Fibroblast of lung (primary cell): ENCODE data around the gene NEUROG1. TPM values are rescaled to one million over a fixed set of nuclear protein-coding genes. Genes with fewer than 3 reads are reported as not detected.

Experiments
- DNase-seq, 2 donors: peaks; one replicate each; pipeline versions ENCODE4 v3.0.0 to v3.0.0-alpha.2; 2010; ENCODE audit warnings: low read depth in 2 of 2
- H2AFZ ChIP-seq: 2 replicates; pipeline ENCODE4 v1.5.1; 2012; ENCODE audit warnings: low read length, control low read depth, inconsistent platforms
- H3K27ac ChIP-seq: 2 replicates; pipeline ENCODE4 v1.5.1; 2011; ENCODE audit warnings: low read length, control low read depth; ENCODE audit not compliant: insufficient read depth
- H3K27me3 ChIP-seq: 2 replicates; pipeline ENCODE4 v1.5.1; 2011; ENCODE audit warnings: mild to moderate bottlenecking, low read length; ENCODE audit not compliant: control insufficient read depth, insufficient read depth
- H3K36me3 ChIP-seq: 2 replicates; pipeline ENCODE4 v1.5.1; 2011; ENCODE audit warnings: low read length; ENCODE audit not compliant: control insufficient read depth, insufficient read depth
- H3K4me1 ChIP-seq: 2 replicates; pipeline ENCODE4 v1.5.1; 2011; ENCODE audit warnings: low read length; ENCODE audit not compliant: control insufficient read depth, insufficient read depth; ENCODE audit errors: extremely low read depth
- H3K4me2 ChIP-seq: 2 replicates; pipeline ENCODE4 v1.5.1; 2011; ENCODE audit warnings: low read length, control low read depth; ENCODE audit not compliant: insufficient read depth; ENCODE audit errors: extremely low read depth
- H3K4me3 ChIP-seq, 4 experiments: fragments of 200-600 bp in 1 of 4; sonication (generic) in 1 of 4; replicated peaks in 1 of 4; 2 replicates each; pipeline ENCODE4 v1.5.1; 2011 to 2016; ENCODE audit warnings: low read length in 4 of 4, low read depth in 3 of 4, mild to moderate bottlenecking in 3 of 4, control low read depth in 2 of 4, inconsistent platforms in 1 of 4, mixed read lengths in 1 of 4; ENCODE audit not compliant: insufficient read depth in 1 of 4; ENCODE audit errors: control extremely low read depth in 1 of 4
- H3K79me2 ChIP-seq: 2 replicates; pipeline ENCODE4 v1.5.1; 2012; ENCODE audit warnings: mild to moderate bottlenecking, low read length, inconsistent platforms; ENCODE audit not compliant: control insufficient read depth, insufficient read depth
- H3K9ac ChIP-seq: 2 replicates; pipeline ENCODE4 v1.5.1; 2011; ENCODE audit warnings: mild to moderate bottlenecking, low read length, control low read depth; ENCODE audit not compliant: insufficient read depth
- H3K9me3 ChIP-seq: 2 replicates; pipeline ENCODE4 v1.5.1; 2012; ENCODE audit warnings: low read depth, low read length; ENCODE audit not compliant: control insufficient read depth, insufficient read depth
- H4K20me1 ChIP-seq: 2 replicates; pipeline ENCODE4 v1.5.1; 2011; ENCODE audit warnings: low read length; ENCODE audit not compliant: control insufficient read depth, insufficient read depth; ENCODE audit errors: extremely low read depth
- EZH2 ChIP-seq: IDR thresholded peaks from 2 replicates; pipeline ENCODE4 v1.5.1; 2012; ENCODE audit warnings: low read length, control low read depth, mild to moderate bottlenecking; ENCODE audit errors: missing control alignments
- polyA plus RNA-seq, 2 donors: library from polyadenylated mRNA; depleted of rRNA in 1 of 2; stranded (reverse) in 1 of 2; unstranded in 1 of 2; fragments of >200 nt; gene quantifications; 2 replicates each; pipeline ENCODE4 v1.2.1, GENCODE V29; 2011 to 2012; ENCODE audit warnings: missing spikeins in 1 of 2
- total RNA-seq: library from RNA; depleted of rRNA; stranded (reverse); fragments of >200 nt; gene quantifications from 2 replicates; pipeline ENCODE4 v1.2.1, GENCODE V29; 2014
- TF ChIP-seq, protein P1 (sequence below), 2 donors: IDR thresholded peaks in 1 of 2; conservative IDR thresholded peaks in 1 of 2; 1 replicate in 1 of 2; 2 replicates in 1 of 2; pipeline ENCODE4 v1.5.1; 2011 to 2012; ENCODE audit warnings: low read length in 2 of 2, control low read depth in 1 of 2, inconsistent platforms in 1 of 2, low read depth in 1 of 2, mild to moderate bottlenecking in 1 of 2

NEUROG1 gene
- total and polyA plus RNA-seq, 2 donors (not counting 1 experiment from before 2014, with no cell fraction given), result not detected

DNA sequence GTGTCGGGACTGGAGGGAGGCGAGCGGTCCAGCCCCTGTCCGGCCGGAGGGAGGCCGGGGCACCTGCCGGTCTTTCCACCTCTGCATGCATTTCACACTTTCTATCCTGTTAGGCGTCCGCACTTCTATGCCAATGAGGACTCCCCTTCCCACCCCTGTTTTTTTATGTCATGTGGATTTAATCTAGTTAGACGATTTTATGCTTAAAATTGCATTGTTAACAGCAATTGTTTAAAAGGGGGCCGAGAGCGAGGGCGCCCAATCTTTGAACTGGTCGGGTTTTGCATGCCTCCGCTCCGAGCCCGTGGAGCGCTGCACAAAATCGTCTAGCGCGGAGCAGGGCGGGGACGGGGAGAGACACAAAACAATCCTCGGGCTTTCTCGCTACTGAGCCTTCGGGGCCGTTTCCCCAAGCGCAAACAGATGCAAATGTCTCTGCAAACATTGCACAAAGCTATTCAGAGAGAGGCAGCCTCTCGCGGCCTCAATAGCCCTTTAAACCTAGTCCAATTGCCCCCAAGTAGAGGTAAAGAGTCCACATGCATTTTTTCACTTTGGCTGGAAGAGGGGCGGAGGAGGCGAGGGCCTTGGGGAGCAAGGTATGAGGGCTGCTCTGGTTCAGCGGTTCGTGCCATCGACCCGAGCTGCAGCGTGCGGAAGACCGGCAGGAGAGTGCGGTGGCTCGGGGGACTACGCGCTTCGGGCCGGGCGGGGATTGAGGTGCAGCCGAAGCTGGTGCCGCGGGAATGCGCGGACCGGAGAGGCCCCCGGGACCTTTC is 46.1 kb downstream of the NEUROG1 start:
- Histone ChIP-seq H3K9ac (no peak overlapping the region), H3K4me1 (peaks cover 12% of the 10 kb centered on the region), H3K27me3 (no peaks in the 10 kb centered on the region), H2AFZ (no peak overlapping the region), H3K79me2 (no peaks in the 10 kb centered on the region), H3K4me3 (peak overlapping the region; percentile 12 to 63 (median 54)), H3K9me3 (no peaks in the 10 kb centered on the region), H3K36me3 (no peaks in the 10 kb centered on the region), H4K20me1 (no peaks in the 10 kb centered on the region), H3K27ac (no peak overlapping the region), H3K4me2 (peak overlapping the region; percentile 86)
- DNase-seq, result peak in 1 of 2 donors; percentile 18
- TF ChIP-seq, protein P1, sequence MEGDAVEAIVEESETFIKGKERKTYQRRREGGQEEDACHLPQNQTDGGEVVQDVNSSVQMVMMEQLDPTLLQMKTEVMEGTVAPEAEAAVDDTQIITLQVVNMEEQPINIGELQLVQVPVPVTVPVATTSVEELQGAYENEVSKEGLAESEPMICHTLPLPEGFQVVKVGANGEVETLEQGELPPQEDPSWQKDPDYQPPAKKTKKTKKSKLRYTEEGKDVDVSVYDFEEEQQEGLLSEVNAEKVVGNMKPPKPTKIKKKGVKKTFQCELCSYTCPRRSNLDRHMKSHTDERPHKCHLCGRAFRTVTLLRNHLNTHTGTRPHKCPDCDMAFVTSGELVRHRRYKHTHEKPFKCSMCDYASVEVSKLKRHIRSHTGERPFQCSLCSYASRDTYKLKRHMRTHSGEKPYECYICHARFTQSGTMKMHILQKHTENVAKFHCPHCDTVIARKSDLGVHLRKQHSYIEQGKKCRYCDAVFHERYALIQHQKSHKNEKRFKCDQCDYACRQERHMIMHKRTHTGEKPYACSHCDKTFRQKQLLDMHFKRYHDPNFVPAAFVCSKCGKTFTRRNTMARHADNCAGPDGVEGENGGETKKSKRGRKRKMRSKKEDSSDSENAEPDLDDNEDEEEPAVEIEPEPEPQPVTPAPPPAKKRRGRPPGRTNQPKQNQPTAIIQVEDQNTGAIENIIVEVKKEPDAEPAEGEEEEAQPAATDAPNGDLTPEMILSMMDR (conservative IDR thresholded peaks at IDR 0.05 in 1 of 2, IDR thresholded peaks at IDR 0.05 in 1 of 2; ENCODE audit: low read depth in 1 of 2, low read length in 2 of 2), result no peak
- TF ChIP-seq EZH2, result no peak

DNA sequence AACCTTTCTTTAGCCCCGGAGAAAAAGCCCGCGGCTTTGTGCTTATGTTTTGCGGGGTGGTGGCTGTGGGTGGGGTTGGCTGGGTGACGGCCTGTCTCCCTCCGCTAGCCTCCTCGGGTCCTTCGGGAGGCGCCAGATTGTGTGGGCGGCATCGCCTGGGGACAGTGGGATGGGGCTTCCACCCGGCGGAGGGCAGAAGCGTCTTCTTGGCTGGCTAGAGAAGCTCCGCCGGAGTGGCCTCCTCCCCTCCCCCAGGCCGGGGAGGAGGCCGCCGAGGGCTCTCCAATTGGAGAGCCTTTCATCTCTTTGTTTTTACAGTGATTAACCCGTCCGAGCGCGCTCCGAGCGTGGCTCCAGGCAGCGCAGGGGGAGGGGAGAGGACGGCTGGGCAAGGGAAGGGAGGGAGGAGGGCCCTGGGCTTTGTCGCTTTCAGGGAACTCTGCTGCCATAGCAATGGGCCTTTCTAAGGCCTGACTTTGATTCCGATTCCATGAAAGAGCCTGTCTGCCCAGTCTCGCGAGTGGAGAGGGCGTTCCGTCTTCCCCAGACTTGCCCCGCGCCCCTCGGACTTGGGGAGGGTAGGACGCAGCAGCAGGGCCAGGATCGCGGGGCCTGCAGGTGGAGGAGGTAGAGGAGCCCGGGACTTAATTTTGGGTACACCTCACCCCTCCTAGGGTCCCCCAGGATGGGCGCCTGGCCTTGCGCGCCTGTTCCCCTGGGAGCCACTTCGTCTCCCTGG is 46.9 kb downstream of the NEUROG1 start:
- H2AFZ ChIP-seq, result peak overlapping the region; percentile 58
- H3K4me1 ChIP-seq, result peaks cover 8% of the 10 kb centered on the region
- peak overlapping the region; percentile 59 for H3K9ac ChIP-seq
- peak overlapping the region; percentile 45 to 63 (median 54) for H3K4me3 ChIP-seq
- no peaks in the 10 kb centered on the region for H3K9me3 ChIP-seq
- no peaks in the 10 kb centered on the region for H4K20me1 ChIP-seq
- peak overlapping the region; percentile 86 for H3K4me2 ChIP-seq
- H3K36me3 ChIP-seq, result no peaks in the 10 kb centered on the region
- no peaks in the 10 kb centered on the region for H3K79me2 ChIP-seq
- no peaks in the 10 kb centered on the region for H3K27me3 ChIP-seq
- peak; percentile 75 to 79 for DNase-seq
- H3K27ac ChIP-seq, result no peak overlapping the region
- TF ChIP-seq, protein P1 (conservative IDR thresholded peaks at IDR 0.05 in 1 of 2, IDR thresholded peaks at IDR 0.05 in 1 of 2; ENCODE audit: low read depth in 1 of 2, low read length in 2 of 2), result no peak
- no peak for TF ChIP-seq EZH2

DNA sequence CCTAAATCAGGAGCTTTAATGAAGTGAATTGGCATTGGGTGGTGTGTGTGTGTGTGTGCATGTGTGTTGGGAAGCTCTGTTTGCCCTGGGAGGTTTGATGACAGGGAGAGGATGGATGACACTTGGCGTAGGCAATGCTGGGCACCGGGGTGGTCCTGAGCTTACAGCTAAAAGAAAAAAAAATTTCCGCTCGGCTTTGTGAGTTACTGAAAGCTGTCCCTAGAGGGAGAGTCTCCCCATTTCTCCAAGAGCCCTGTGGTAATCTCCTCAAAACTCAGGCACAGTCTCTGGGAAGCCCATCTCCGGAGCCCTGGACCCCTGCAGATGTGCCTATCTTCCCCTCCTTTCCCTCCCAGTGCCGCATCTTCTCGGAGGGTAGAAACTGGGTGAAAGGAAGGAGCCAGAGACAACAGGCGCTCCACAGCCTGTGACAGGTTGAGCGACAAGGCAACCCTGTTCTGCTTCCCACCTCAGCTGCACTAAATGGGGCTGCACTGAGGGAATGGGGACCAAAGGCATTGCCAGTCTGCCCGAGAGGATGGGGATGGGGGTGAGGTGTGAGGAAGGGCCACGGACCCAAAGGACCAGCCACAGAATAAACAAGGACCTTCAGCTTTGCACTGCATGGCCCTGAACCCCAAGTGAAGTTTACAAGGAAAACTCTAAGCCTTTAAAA is 47.8 kb downstream of the NEUROG1 start:
- Histone ChIP-seq H3K27me3 (no peaks in the 10 kb centered on the region), H3K9ac (no peak overlapping the region), H4K20me1 (no peaks in the 10 kb centered on the region), H3K4me2 (peak overlapping the region; percentile 86), H3K4me1 (peaks cover 4% of the 10 kb centered on the region), H3K27ac (no peak overlapping the region), H3K4me3 (peak overlapping the region in 2 of 4 experiments; percentile 45 to 63), H2AFZ (peak overlapping the region; percentile 64), H3K9me3 (no peaks in the 10 kb centered on the region), H3K36me3 (no peaks in the 10 kb centered on the region), H3K79me2 (no peaks in the 10 kb centered on the region)
- TF ChIP-seq, protein P1 (conservative IDR thresholded peaks at IDR 0.05 in 1 of 2, IDR thresholded peaks at IDR 0.05 in 1 of 2; ENCODE audit: low read depth in 1 of 2, low read length in 2 of 2), result peak in 1 of 2 donors; percentile 6
- no peak for TF ChIP-seq EZH2
- no peak for DNase-seq
